Breast epithelium (tissue), 3 donors: ENCODE measurements around the gene POU2AF3.

ENCODE experiments used
- POLR2A ChIP-seq: fragments of 450-650 bp; IDR thresholded peaks from one replicate; pipeline ENCODE4 v1.6.1; 2016; ENCODE audit warnings: antibody characterized with exemption, mild to moderate bottlenecking, moderate library complexity
- TF ChIP-seq, protein P1 (sequence below), 3 donors: fragments of 450-650 bp; IDR thresholded peaks; one replicate each; pipeline ENCODE4 v1.5.1; 2016 to 2017; ENCODE audit warnings: antibody characterized with exemption in 3 of 3, mild to moderate bottlenecking in 3 of 3, moderate library complexity in 3 of 3

- TF ChIP-seq, protein P1, sequence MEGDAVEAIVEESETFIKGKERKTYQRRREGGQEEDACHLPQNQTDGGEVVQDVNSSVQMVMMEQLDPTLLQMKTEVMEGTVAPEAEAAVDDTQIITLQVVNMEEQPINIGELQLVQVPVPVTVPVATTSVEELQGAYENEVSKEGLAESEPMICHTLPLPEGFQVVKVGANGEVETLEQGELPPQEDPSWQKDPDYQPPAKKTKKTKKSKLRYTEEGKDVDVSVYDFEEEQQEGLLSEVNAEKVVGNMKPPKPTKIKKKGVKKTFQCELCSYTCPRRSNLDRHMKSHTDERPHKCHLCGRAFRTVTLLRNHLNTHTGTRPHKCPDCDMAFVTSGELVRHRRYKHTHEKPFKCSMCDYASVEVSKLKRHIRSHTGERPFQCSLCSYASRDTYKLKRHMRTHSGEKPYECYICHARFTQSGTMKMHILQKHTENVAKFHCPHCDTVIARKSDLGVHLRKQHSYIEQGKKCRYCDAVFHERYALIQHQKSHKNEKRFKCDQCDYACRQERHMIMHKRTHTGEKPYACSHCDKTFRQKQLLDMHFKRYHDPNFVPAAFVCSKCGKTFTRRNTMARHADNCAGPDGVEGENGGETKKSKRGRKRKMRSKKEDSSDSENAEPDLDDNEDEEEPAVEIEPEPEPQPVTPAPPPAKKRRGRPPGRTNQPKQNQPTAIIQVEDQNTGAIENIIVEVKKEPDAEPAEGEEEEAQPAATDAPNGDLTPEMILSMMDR (IDR thresholded peaks at IDR 0.05) = no peak
- no peak for TF ChIP-seq POLR2A
These were observed 2.1 kb upstream of the POU2AF3 start for GRCh38 chr11:111296196-111296595.
